ENCODE results near the gene SLC1A7.

GRCh38 chr1:53145942-53146708 lies 3.7 kb upstream of the SLC1A7 start:
- no peak for TF ChIP-seq CTCF (IDR thresholded peaks at IDR 0.05; ENCODE audit: poor library complexity)
- no peak for TF ChIP-seq EZH2phosphoT487 (IDR thresholded peaks at IDR 0.05; ENCODE audit: low read depth, severe bottlenecking, unreplicated experiment)
